Calu3 (cell line): Measurements from ENCODE around the gene CNNM4. TPM values are rescaled to one million over a fixed set of nuclear protein-coding genes. Genes with fewer than 3 reads are reported as not detected.

Experiments
- BruUV-seq: library from RNA; stranded (reverse); fragments of 400-500 nt; replicated peaks from 2 replicates; lab custom pipeline; 2021; lab: Mats Ljungman, UMichigan
- CTCF ChIA-PET: fragments of 300-600 bp; sonication (Branson Sonifier 250); formaldehyde crosslinking; loops from one replicate; lab custom pipeline; 2022; ENCODE audit warnings: antibody characterized with exemption; lab: Charles Lee
- DNase-seq: peaks from one replicate; pipeline ENCODE4 v3.0.0; 2022
- H3K27ac Mint-ChIP-seq: one replicate; pipeline ENCODE4 v1.8.0; 2022; ENCODE audit warnings: mixed read lengths; ENCODE audit not compliant: unreplicated experiment
- H3K27me3 Mint-ChIP-seq: one replicate; pipeline ENCODE4 v1.8.0; 2022; ENCODE audit warnings: mixed read lengths; ENCODE audit not compliant: unreplicated experiment
- H3K36me3 Mint-ChIP-seq: one replicate; pipeline ENCODE4 v1.8.0; 2022; ENCODE audit warnings: mild to moderate bottlenecking, moderate library complexity, mixed read lengths; ENCODE audit not compliant: insufficient read depth, unreplicated experiment
- H3K4me1 Mint-ChIP-seq: one replicate; pipeline ENCODE4 v1.8.0; 2022; ENCODE audit warnings: mild to moderate bottlenecking, low read depth, mixed read lengths; ENCODE audit not compliant: unreplicated experiment
- H3K4me3 Mint-ChIP-seq: one replicate; pipeline ENCODE4 v1.8.0; 2022; ENCODE audit warnings: mild to moderate bottlenecking, low read depth, moderate library complexity, mixed read lengths; ENCODE audit not compliant: unreplicated experiment
- H3K9me3 Mint-ChIP-seq: one replicate; pipeline ENCODE4 v1.8.0; 2022; ENCODE audit warnings: low read depth, mixed read lengths; ENCODE audit not compliant: unreplicated experiment
- intact Hi-C: fragments of 100-400 bp; cut with micrococcal nuclease; formaldehyde crosslinking; loops from one replicate; pipeline ENCODE4 v1.10.0; 2022; ENCODE audit not compliant: unreplicated experiment
- total RNA-seq: library from RNA; stranded (reverse); gene quantifications from 2 replicates; pipeline ENCODE4 v1.2.3, GENCODE V29; 2022
- TF ChIP-seq, protein P1 (sequence below): fragments of 200-600 bp; IDR thresholded peaks from one replicate; pipeline ENCODE4 v1.8.0; 2022; ENCODE audit warnings: antibody characterized with exemption; ENCODE audit not compliant: unreplicated experiment

CNNM4 gene
- total RNA-seq, 1 experiment from 2014 or later = 22.3 TPM

GRCh38 chr2:96819876-96820511 is 59.3 kb downstream of the CNNM4 start:
- BruUV-seq = no TSS peak
- Mint-ChIP-seq H3K9me3 (no peaks in the 10 kb centered on the region), H3K4me1 (peaks cover 43% of the 10 kb centered on the region), H3K27ac (peak overlapping the region; percentile 22), H3K4me3 (peak overlapping the region; percentile 77), H3K36me3 (peaks cover 53% of the 10 kb centered on the region), H3K27me3 (no peaks in the 10 kb centered on the region)
- intact Hi-C loops = loop anchor here (5.0 to 10.0 kb wide), 3 partner anchors 58 to 265 kb away; partner anchors contain the start of genes CNNM4 and KANSL3
- DNase-seq = no peak
- CTCF ChIA-PET = interaction anchor here (0.8 to 1.2 kb wide), 2 partner anchors 38 to 59 kb away, joined by 3 to 4 read pairs; partner anchors contain the start of genes ANKRD39 and CNNM4
- TF ChIP-seq, protein P1, sequence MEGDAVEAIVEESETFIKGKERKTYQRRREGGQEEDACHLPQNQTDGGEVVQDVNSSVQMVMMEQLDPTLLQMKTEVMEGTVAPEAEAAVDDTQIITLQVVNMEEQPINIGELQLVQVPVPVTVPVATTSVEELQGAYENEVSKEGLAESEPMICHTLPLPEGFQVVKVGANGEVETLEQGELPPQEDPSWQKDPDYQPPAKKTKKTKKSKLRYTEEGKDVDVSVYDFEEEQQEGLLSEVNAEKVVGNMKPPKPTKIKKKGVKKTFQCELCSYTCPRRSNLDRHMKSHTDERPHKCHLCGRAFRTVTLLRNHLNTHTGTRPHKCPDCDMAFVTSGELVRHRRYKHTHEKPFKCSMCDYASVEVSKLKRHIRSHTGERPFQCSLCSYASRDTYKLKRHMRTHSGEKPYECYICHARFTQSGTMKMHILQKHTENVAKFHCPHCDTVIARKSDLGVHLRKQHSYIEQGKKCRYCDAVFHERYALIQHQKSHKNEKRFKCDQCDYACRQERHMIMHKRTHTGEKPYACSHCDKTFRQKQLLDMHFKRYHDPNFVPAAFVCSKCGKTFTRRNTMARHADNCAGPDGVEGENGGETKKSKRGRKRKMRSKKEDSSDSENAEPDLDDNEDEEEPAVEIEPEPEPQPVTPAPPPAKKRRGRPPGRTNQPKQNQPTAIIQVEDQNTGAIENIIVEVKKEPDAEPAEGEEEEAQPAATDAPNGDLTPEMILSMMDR = peak; percentile 9

DNA sequence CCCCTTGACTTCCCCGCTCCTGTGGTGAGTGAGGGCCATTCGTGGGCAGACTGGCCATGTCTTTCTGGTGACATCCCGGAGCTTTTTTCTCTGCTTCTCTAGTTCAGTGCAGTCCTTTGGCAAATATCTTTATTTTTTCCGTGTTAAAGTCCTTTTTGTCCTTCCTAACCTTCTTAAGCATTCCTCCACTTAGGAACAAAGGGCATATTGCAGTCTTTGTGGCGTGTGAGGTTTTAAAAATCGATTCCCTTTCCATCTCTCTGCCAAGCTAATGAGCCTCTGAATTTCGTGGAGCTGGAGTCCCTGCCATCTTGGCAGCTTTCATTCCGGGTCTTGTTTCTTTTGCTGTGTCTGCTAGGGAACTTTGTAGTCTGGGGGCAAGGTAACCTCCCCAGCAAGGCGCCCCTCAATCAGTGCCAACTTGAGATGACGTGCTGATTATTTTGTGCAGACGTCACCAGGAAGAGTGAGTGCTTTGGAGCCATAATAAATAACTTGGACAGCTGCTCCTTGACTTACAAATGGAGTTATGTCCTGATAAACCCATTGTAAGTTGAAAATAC is 60.5 kb downstream of the CNNM4 start:
- BruUV-seq = no TSS peak
- Mint-ChIP-seq H3K27me3 (no peaks in the 10 kb centered on the region), H3K9me3 (no peaks in the 10 kb centered on the region), H3K4me3 (peak overlapping the region; percentile 77), H3K36me3 (peaks cover 41% of the 10 kb centered on the region), H3K4me1 (peaks cover 43% of the 10 kb centered on the region), H3K27ac (peak overlapping the region; percentile 40)
- DNase-seq = peak; percentile 25
- CTCF ChIA-PET = interaction anchor here (0.5 to 1.1 kb wide), 2 partner anchors 37 to 289 kb away, joined by 4 to 6 read pairs; partner anchors contain the start of gene ANKRD39
- TF ChIP-seq, protein P1 = no peak
- intact Hi-C loops = no loop called here

GRCh38 chr2:96822786-96823185 is 62.1 kb downstream of the CNNM4 start:
- BruUV-seq = no TSS peak
- Mint-ChIP-seq H3K36me3 (peaks cover 31% of the 10 kb centered on the region), H3K27ac (no peak overlapping the region)

GRCh38 chr2:96823198-96823597 is 62.5 kb downstream of the CNNM4 start:
- Mint-ChIP-seq H3K27me3 (no peaks in the 10 kb centered on the region), H3K4me1 (peaks cover 35% of the 10 kb centered on the region), H3K4me3 (no peak overlapping the region), H3K9me3 (no peaks in the 10 kb centered on the region), H3K36me3 (peaks cover 28% of the 10 kb centered on the region), H3K27ac (no peak overlapping the region)
- TF ChIP-seq, protein P1 = no peak
- no TSS peak for BruUV-seq
- DNase-seq = no peak
- CTCF ChIA-PET = no interaction called here
- intact Hi-C loops = no loop called here

More at GRCh38 chr2:96822786-96823185, 62.1 kb downstream of the CNNM4 start:
- DNase-seq = no peak
- Mint-ChIP-seq H3K27me3 (no peaks in the 10 kb centered on the region), H3K4me3 (no peak overlapping the region), H3K9me3 (no peaks in the 10 kb centered on the region), H3K4me1 (peaks cover 39% of the 10 kb centered on the region)
- TF ChIP-seq, protein P1 = no peak
- intact Hi-C loops = no loop called here
- CTCF ChIA-PET = no interaction called here
